Measurements from ENCODE around the gene RPL18A. TPM values are rescaled to one million over a fixed set of nuclear protein-coding genes. Genes with fewer than 3 reads are reported as not detected.
A peak's percentile ranks its signal among the peaks of the same experiment; 100 is the strongest.

Gene RPL18A
- total RNA-seq, 1 experiment from 2014 or later, result 1,054 TPM

- no peak for DNase-seq
- peak overlapping the region; percentile 99 for H3K27ac Mint-ChIP-seq (ENCODE audit: unreplicated experiment)
- peaks cover 10% of the 10 kb centered on the region for H3K4me1 Mint-ChIP-seq (ENCODE audit: low read depth, unreplicated experiment)
- no TSS peak for BruUV-seq (replicated peaks)
- no peaks in the 10 kb centered on the region for H3K9me3 Mint-ChIP-seq (ENCODE audit: low read depth, unreplicated experiment)
- peak overlapping the region; percentile 96 for H3K4me3 Mint-ChIP-seq (ENCODE audit: low read depth, unreplicated experiment)
- no peaks in the 10 kb centered on the region for H3K27me3 Mint-ChIP-seq (ENCODE audit: unreplicated experiment)
- no peak for TF ChIP-seq CTCF (IDR thresholded peaks at IDR 0.05; ENCODE audit: unreplicated experiment)
- intact Hi-C loops (cut with micrococcal nuclease; ENCODE audit: unreplicated experiment), result no loop called here
- CTCF ChIA-PET, result interaction anchor here (0.5 to 0.9 kb wide), 3 partner anchors 32 to 102 kb away, joined by 3 to 4 read pairs (median 3); partner anchors contain the start of gene CCDC124
- H3K36me3 Mint-ChIP-seq (ENCODE audit: insufficient read depth, unreplicated experiment), result peaks cover 66% of the 10 kb centered on the region
Measured at GRCh38 chr19:17860993-17861360, 1.3 kb downstream of the RPL18A start.

GRCh38 chr19:17861542-17862402 lies 2.1 kb downstream of the RPL18A start:
- TF ChIP-seq CTCF (IDR thresholded peaks at IDR 0.05; ENCODE audit: unreplicated experiment), result no peak
- no peak for DNase-seq
- Mint-ChIP-seq H3K27ac (ENCODE audit: unreplicated experiment) (peak overlapping the region; percentile 99), H3K4me3 (ENCODE audit: low read depth, unreplicated experiment) (peak overlapping the region; percentile 96), H3K4me1 (ENCODE audit: low read depth, unreplicated experiment) (peaks cover 10% of the 10 kb centered on the region), H3K9me3 (ENCODE audit: low read depth, unreplicated experiment) (no peaks in the 10 kb centered on the region), H3K27me3 (ENCODE audit: unreplicated experiment) (no peaks in the 10 kb centered on the region), H3K36me3 (ENCODE audit: insufficient read depth, unreplicated experiment) (peaks cover 74% of the 10 kb centered on the region)
- no TSS peak for BruUV-seq (replicated peaks)
- intact Hi-C loops (cut with micrococcal nuclease; ENCODE audit: unreplicated experiment), result no loop called here
- CTCF ChIA-PET, result interaction anchor here (0.5 to 0.9 kb wide), 2 partner anchors 31 to 71 kb away, joined by 3 to 4 read pairs; partner anchors contain the start of gene CCDC124

GRCh38 chr19:17862711-17863519 lies 3.2 kb downstream of the RPL18A start:
- H3K27ac Mint-ChIP-seq (ENCODE audit: unreplicated experiment), result no peak overlapping the region
- DNase-seq, result no peak
- H3K36me3 Mint-ChIP-seq (ENCODE audit: insufficient read depth, unreplicated experiment), result peaks cover 77% of the 10 kb centered on the region
- no peaks in the 10 kb centered on the region for H3K27me3 Mint-ChIP-seq (ENCODE audit: unreplicated experiment)
- intact Hi-C loops (cut with micrococcal nuclease; ENCODE audit: unreplicated experiment), result no loop called here
- peaks cover 10% of the 10 kb centered on the region for H3K4me1 Mint-ChIP-seq (ENCODE audit: low read depth, unreplicated experiment)
- H3K9me3 Mint-ChIP-seq (ENCODE audit: low read depth, unreplicated experiment), result no peaks in the 10 kb centered on the region
- H3K4me3 Mint-ChIP-seq (ENCODE audit: low read depth, unreplicated experiment), result no peak overlapping the region
- no TSS peak for BruUV-seq (replicated peaks)
- TF ChIP-seq CTCF (IDR thresholded peaks at IDR 0.05; ENCODE audit: unreplicated experiment), result no peak
- CTCF ChIA-PET, result no interaction called here

GRCh38 chr19:17863520-17864182 lies 3.9 kb downstream of the RPL18A start:
- H3K27ac Mint-ChIP-seq (ENCODE audit: unreplicated experiment), result no peak overlapping the region
- H3K4me1 Mint-ChIP-seq (ENCODE audit: low read depth, unreplicated experiment), result peaks cover 10% of the 10 kb centered on the region
- intact Hi-C loops (cut with micrococcal nuclease; ENCODE audit: unreplicated experiment), result no loop called here
- H3K36me3 Mint-ChIP-seq (ENCODE audit: insufficient read depth, unreplicated experiment), result peaks cover 77% of the 10 kb centered on the region
- H3K27me3 Mint-ChIP-seq (ENCODE audit: unreplicated experiment), result no peaks in the 10 kb centered on the region
- no TSS peak for BruUV-seq (replicated peaks)
- CTCF ChIA-PET, result no interaction called here
- no peak for TF ChIP-seq CTCF (IDR thresholded peaks at IDR 0.05; ENCODE audit: unreplicated experiment)
- no peak for DNase-seq
- no peak overlapping the region for H3K4me3 Mint-ChIP-seq (ENCODE audit: low read depth, unreplicated experiment)
- H3K9me3 Mint-ChIP-seq (ENCODE audit: low read depth, unreplicated experiment), result no peaks in the 10 kb centered on the region
